IgD-negative memory B cell (primary cell): Measurements from ENCODE around the gene MBD5. TPM values are rescaled to one million over a fixed set of nuclear protein-coding genes. Genes with fewer than 3 reads are reported as not detected.

Experiments
- H3K27ac Mint-ChIP-seq, 3 donors: one replicate each; pipeline ENCODE4 v1.8.0; 2020 to 2022; ENCODE audit warnings: mild to moderate bottlenecking in 3 of 3, mixed read lengths in 3 of 3, moderate library complexity in 1 of 3
- H3K27me3 Mint-ChIP-seq: one replicate; pipeline ENCODE4 v1.8.0; 2021; ENCODE audit warnings: mixed read lengths
- H3K36me3 Mint-ChIP-seq: one replicate; pipeline ENCODE4 v1.8.0; 2020; ENCODE audit warnings: mild to moderate bottlenecking, mixed read lengths
- H3K4me1 Mint-ChIP-seq, 3 donors: one replicate each; pipeline ENCODE4 v1.8.0; 2020 to 2022; ENCODE audit warnings: mixed read lengths in 3 of 3, mild to moderate bottlenecking in 1 of 3
- H3K4me3 Mint-ChIP-seq, 4 donors: one replicate each; pipeline ENCODE4 v1.8.0; 2020 to 2022; ENCODE audit warnings: mild to moderate bottlenecking in 4 of 4, mixed read lengths in 4 of 4, moderate library complexity in 3 of 4
- H3K9me3 Mint-ChIP-seq, 3 donors: one replicate each; pipeline ENCODE4 v1.8.0; 2020 to 2021; ENCODE audit warnings: mixed read lengths in 3 of 3, mild to moderate bottlenecking in 1 of 3
- polyA plus RNA-seq: library from polyadenylated mRNA; unstranded; fragments of 300-500 nt; fragmentation: Illumina TruSeq; gene quantifications from one replicate; pipeline ENCODE4 v1.2.3, GENCODE V29; 2021

Gene MBD5
- polyA plus RNA-seq, 1 donor from 2014 or later, result 6.8 TPM

DNA sequence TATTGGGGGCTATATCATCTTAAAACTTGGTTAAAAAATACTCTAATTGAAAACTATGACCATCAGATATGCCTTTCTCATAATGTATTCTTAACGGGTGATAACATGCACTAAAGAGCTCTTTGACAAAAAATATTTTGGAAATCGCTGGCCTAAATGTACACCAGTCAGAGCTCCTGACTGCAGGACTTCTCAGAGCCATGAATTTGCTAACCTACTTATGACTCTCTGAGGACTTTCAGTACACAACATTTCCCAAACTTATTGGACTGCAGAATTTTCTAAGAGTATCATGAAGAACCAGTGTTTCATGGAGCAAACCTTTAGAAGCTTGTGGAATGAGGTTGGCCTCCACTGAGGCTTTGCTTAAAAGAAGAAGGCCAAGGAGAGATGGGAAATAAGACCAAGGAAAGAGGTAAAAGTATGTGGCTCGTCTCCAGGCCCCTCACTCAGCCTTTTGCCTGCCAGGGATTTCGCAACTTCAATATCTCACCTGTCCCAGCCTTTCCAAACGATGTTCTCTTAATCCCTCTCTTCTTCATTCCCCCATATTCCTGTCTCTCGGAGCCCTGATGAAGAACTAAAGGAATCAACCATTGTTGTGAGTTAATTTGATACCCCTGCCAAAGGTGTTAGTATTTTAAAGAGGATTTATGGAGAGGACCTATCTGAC lies 534.9 kb downstream of the MBD5 start:
- no peak overlapping the region for H3K4me3 Mint-ChIP-seq
- no peaks in the 10 kb centered on the region for H3K36me3 Mint-ChIP-seq
- peaks cover 0 to 4% (median 3%) of the 10 kb centered on the region in 3 donors for H3K9me3 Mint-ChIP-seq
- peaks cover 0 to 3% (median 0%) of the 10 kb centered on the region in 3 donors for H3K4me1 Mint-ChIP-seq
- H3K27ac Mint-ChIP-seq, result peak overlapping the region in 1 of 3 donors; percentile 43
- H3K27me3 Mint-ChIP-seq, result no peaks in the 10 kb centered on the region

- Mint-ChIP-seq H3K4me1 (peaks cover 0 to 1% (median 0%) of the 10 kb centered on the region in 3 donors), H3K4me3 (no peak overlapping the region), H3K9me3 (peaks cover 0 to 4% (median 3%) of the 10 kb centered on the region in 3 donors), H3K27me3 (no peaks in the 10 kb centered on the region), H3K36me3 (no peaks in the 10 kb centered on the region), H3K27ac (no peak overlapping the region)
Observed at GRCh38 chr2:148557844-148558436, 537.0 kb downstream of the MBD5 start.

- Mint-ChIP-seq H3K36me3 (no peaks in the 10 kb centered on the region), H3K4me1 (peaks cover 0 to 1% (median 0%) of the 10 kb centered on the region in 3 donors), H3K27me3 (no peaks in the 10 kb centered on the region)
Observed at GRCh38 chr2:148560496-148560895, 539.6 kb downstream of the MBD5 start.

DNA sequence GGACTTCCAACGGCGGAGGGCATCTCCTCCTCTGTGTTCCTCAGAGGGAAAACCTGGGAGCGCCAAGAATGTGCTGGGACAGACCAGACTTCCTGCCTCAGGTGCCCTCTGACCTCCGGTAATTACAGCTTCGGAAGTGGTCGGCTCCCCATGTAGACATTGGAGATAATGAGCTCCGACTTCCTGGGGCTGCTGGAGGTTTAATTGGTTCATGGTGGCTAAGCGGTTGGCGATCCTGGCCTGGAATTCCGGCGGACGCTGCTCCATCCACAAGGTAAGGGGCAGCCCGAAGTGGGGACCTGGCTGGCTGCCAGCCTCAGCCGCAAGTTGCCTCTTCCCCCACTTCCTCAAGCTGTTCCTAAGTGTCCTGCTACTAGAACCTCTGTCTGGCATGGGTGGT lies 540.5 kb downstream of the MBD5 start:
- H3K9me3 Mint-ChIP-seq, result peaks cover 0 to 4% (median 3%) of the 10 kb centered on the region in 3 donors
- H3K27ac Mint-ChIP-seq, result no peak overlapping the region
- no peaks in the 10 kb centered on the region for H3K36me3 Mint-ChIP-seq
- H3K27me3 Mint-ChIP-seq, result peaks cover 1% of the 10 kb centered on the region
- no peak overlapping the region for H3K4me3 Mint-ChIP-seq
- H3K4me1 Mint-ChIP-seq, result peaks cover 0 to 1% (median 0%) of the 10 kb centered on the region in 3 donors

More at GRCh38 chr2:148560496-148560895, 539.6 kb downstream of the MBD5 start:
- H3K27ac Mint-ChIP-seq, result no peak overlapping the region
- no peak overlapping the region for H3K4me3 Mint-ChIP-seq
- peaks cover 0 to 4% (median 3%) of the 10 kb centered on the region in 3 donors for H3K9me3 Mint-ChIP-seq

DNA sequence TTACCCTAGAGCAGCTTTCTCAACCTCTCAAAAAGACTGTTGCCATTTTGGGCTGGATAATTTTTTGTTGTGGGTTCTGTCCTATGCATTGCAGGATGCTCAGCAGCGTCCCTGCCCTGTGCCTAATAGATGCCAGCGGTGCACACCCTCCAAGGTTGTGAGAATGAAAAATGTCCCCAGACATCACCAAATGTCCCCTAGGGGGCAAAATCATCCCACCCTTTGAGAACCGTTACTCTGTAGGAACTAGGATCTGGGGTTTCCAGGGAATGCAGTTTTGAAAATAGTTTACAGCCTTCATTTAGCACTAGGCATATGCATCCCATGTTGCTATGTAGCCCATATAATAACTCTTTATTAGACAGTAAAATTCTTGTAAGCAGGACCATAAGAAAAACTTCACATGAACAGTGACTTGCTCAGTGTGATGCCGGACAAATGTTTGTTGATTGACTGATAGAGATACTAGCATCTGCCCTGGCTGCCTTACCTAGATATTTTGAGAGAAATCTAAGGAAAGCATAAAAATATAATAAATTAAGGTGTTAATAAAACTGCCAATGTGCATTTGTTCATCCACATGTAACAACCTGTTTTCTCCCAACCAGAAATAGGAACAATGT lies 544.5 kb downstream of the MBD5 start:
- Mint-ChIP-seq H3K27ac (no peak overlapping the region), H3K9me3 (no peaks in the 10 kb centered on the region), H3K4me3 (no peak overlapping the region), H3K36me3 (no peaks in the 10 kb centered on the region), H3K27me3 (peaks cover 3% of the 10 kb centered on the region), H3K4me1 (no peaks in the 10 kb centered on the region)

Other genes with a start within 250 kb of the MBD5 start
- gene ACVR2A, start 176.1 kb upstream of the MBD5 start, polyA plus RNA-seq, result 0.59 TPM
- 42.7 TPM for gene ORC4, start 354 bp upstream of the MBD5 start, polyA plus RNA-seq